ENCODE data around the gene U2AF1.
"Not testable (repeated sequence)": the region's sequence is repeated elsewhere in the genome, so short reads cannot be mapped to it uniquely, and the experiment has no call there.

Gene U2AF1

GRCh38 chr21:43082587-43083300, 24.6 kb downstream of the U2AF1 start:
- not testable (repeated sequence) for H3K27ac ChIP-seq

GRCh38 chr21:43076643-43077042, 30.7 kb downstream of the U2AF1 start:
- not testable (repeated sequence) for H3K27ac ChIP-seq; DNase-seq (ENCODE audit: low read depth, low spot score)

More at GRCh38 chr21:43082587-43083300, 24.6 kb downstream of the U2AF1 start:
- not testable (repeated sequence) for DNase-seq (ENCODE audit: low read depth, low spot score)

GRCh38 chr21:43076023-43076637, 31.2 kb downstream of the U2AF1 start:
- not testable (repeated sequence) for H3K27ac ChIP-seq; DNase-seq (ENCODE audit: low read depth, low spot score)

GRCh38 chr21:43075170-43076022, 32.0 kb downstream of the U2AF1 start, which contains the start of gene CBS:
Gene CBS (minus strand): TSS chr21:43075835. CDS start chr21:43072193, 3,642 bp downstream.
- DNase-seq (ENCODE audit: low read depth, low spot score); H3K27ac ChIP-seq: not testable (repeated sequence)

- H3K27ac ChIP-seq; DNase-seq (ENCODE audit: low read depth, low spot score): not testable (repeated sequence)
Measured at GRCh38 chr21:43074401-43075169, 32.8 kb downstream of the U2AF1 start.

- H3K27ac ChIP-seq; DNase-seq (ENCODE audit: low read depth, low spot score): not testable (repeated sequence)
Measured at GRCh38 chr21:43072742-43073141, 34.6 kb downstream of the U2AF1 start.

- not testable (repeated sequence) for DNase-seq (ENCODE audit: low read depth, low spot score); H3K27ac ChIP-seq
Measured at GRCh38 chr21:43069682-43070081, 37.7 kb downstream of the U2AF1 start.

GRCh38 chr21:43068065-43068464, 39.3 kb downstream of the U2AF1 start:
- not testable (repeated sequence) for H3K27ac ChIP-seq; DNase-seq (ENCODE audit: low read depth, low spot score)

GRCh38 chr21:43066690-43067089, 40.7 kb downstream of the U2AF1 start:
- not testable (repeated sequence) for DNase-seq (ENCODE audit: low read depth, low spot score); H3K27ac ChIP-seq

- H3K27ac ChIP-seq; DNase-seq (ENCODE audit: low read depth, low spot score): not testable (repeated sequence)
Measured at GRCh38 chr21:43065991-43066390, 41.4 kb downstream of the U2AF1 start.

GRCh38 chr21:43064265-43064917, 43.0 kb downstream of the U2AF1 start:
- not testable (repeated sequence) for DNase-seq (ENCODE audit: low read depth, low spot score); H3K27ac ChIP-seq

- DNase-seq (ENCODE audit: low read depth, low spot score); H3K27ac ChIP-seq: not testable (repeated sequence)
Measured at GRCh38 chr21:43062955-43063664, 44.3 kb downstream of the U2AF1 start.

- not testable (repeated sequence) for DNase-seq (ENCODE audit: low read depth, low spot score); H3K27ac ChIP-seq
Measured at GRCh38 chr21:43053112-43053511, 54.3 kb downstream of the U2AF1 start.

- not testable (repeated sequence) for DNase-seq (ENCODE audit: low read depth, low spot score); H3K27ac ChIP-seq
Measured at GRCh38 chr21:43045876-43046821, 61.2 kb downstream of the U2AF1 start.

GRCh38 chr21:43045165-43045875, 62.0 kb downstream of the U2AF1 start:
- not testable (repeated sequence) for H3K27ac ChIP-seq; DNase-seq (ENCODE audit: low read depth, low spot score)

- H3K27ac ChIP-seq; DNase-seq (ENCODE audit: low read depth, low spot score): not testable (repeated sequence)
Measured at GRCh38 chr21:43044547-43044946, 62.8 kb downstream of the U2AF1 start.

- not testable (repeated sequence) for H3K27ac ChIP-seq; DNase-seq (ENCODE audit: low read depth, low spot score)
Measured at GRCh38 chr21:43043291-43043690, 64.1 kb downstream of the U2AF1 start.
